ENCODE measurements around the gene MEAF6.

- no peak for TF ChIP-seq CTCF (IDR thresholded peaks at IDR 0.05)
- TF ChIP-seq EP300 (IDR thresholded peaks at IDR 0.05), result no peak
- no peak for TF ChIP-seq POLR2AphosphoS5 (IDR thresholded peaks at IDR 0.05)
- TF ChIP-seq POLR2A (IDR thresholded peaks at IDR 0.05), result no peak
Measured at GRCh38 chr1:37448691-37449417, 65.7 kb downstream of the MEAF6 start.

Data from stomach (tissue), 4 donors.